ENCODE measurements around the gene POC5. TPM values are rescaled to one million over a fixed set of nuclear protein-coding genes. Genes with fewer than 3 reads are reported as not detected.

POC5 gene
- total RNA-seq, 2 donors from 2014 or later: 9.9 to 11.1 TPM

- no peak overlapping the region for H3K27ac Mint-ChIP-seq
- H3K4me1 Mint-ChIP-seq: no peaks in the 10 kb centered on the region
- no peaks in the 10 kb centered on the region for H3K9me3 ChIP-seq (ENCODE audit: control insufficient read depth, low read length, poor library complexity, severe bottlenecking)
- no peaks in the 10 kb centered on the region for H3K27me3 Mint-ChIP-seq
- H3K4me3 Mint-ChIP-seq: no peak overlapping the region
- H3K36me3 Mint-ChIP-seq (ENCODE audit: low read depth): peaks cover 2% of the 10 kb centered on the region
- DNase-seq (no peak), ATAC-seq (no peak)
These were observed 79.3 kb downstream of the POC5 start for GRCh38 chr5:75637949-75638348.

GRCh38 chr5:75632321-75632720 lies 84.9 kb downstream of the POC5 start:
- ATAC-seq: no peak
- H3K27ac Mint-ChIP-seq: no peak overlapping the region
- no peak for DNase-seq
- no peaks in the 10 kb centered on the region for H3K27me3 Mint-ChIP-seq
- no peak overlapping the region for H3K4me3 Mint-ChIP-seq
- H3K4me1 Mint-ChIP-seq: no peaks in the 10 kb centered on the region
- H3K36me3 Mint-ChIP-seq (ENCODE audit: low read depth): peaks cover 2% of the 10 kb centered on the region
- no peaks in the 10 kb centered on the region for H3K9me3 ChIP-seq (ENCODE audit: control insufficient read depth, low read length, poor library complexity, severe bottlenecking)

DNA sequence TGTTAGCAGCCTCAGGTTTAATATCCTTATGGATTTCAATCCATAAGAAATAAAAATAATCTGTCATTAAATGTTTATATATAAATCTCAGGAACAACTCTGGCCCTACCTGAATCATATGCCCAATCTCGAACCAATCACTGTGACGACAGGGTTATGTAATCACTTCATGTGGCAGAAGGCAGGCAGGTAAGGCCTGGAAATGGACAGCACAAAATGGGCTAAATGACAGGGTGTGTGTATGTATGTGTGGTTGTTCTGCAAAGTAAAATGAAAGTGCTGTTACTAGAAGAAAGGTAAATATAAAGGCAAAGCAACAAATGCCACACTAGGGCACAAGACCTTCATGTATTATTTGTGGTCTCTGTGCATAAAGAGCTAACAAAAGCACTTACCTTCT lies 86.4 kb downstream of the POC5 start:
- H3K9me3 ChIP-seq (ENCODE audit: control insufficient read depth, low read length, poor library complexity, severe bottlenecking): no peaks in the 10 kb centered on the region
- H3K4me1 Mint-ChIP-seq: no peaks in the 10 kb centered on the region
- H3K27ac Mint-ChIP-seq: no peak overlapping the region
- H3K36me3 Mint-ChIP-seq (ENCODE audit: low read depth): no peaks in the 10 kb centered on the region
- no peak overlapping the region for H3K4me3 Mint-ChIP-seq
- ATAC-seq: no peak
- DNase-seq: no peak
- no peaks in the 10 kb centered on the region for H3K27me3 Mint-ChIP-seq

DNA sequence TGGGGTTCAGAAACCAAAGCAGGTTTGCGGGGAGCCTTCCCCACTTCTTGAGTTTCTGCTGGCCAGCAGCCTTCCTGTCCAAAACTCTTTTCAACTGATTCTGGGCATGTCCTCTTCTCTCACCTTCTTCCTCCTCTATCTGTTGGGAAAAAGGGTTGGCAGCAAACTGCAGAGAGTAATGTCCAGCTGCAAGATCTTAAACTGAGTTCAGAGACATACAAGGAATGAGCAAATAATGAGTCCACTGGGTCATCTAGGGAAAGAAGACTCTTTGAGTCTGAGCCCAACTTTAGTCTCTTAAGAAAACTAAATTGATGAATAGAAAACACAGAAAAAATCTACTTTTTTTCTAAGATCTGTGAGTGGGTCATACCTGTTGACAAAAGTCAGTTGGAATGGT lies 89.4 kb downstream of the POC5 start:
- no peak overlapping the region for H3K4me3 Mint-ChIP-seq
- ATAC-seq (no peak), DNase-seq (no peak)
- no peaks in the 10 kb centered on the region for H3K9me3 ChIP-seq (ENCODE audit: control insufficient read depth, low read length, poor library complexity, severe bottlenecking)
- H3K27me3 Mint-ChIP-seq: no peaks in the 10 kb centered on the region
- no peak overlapping the region for H3K27ac Mint-ChIP-seq
- no peaks in the 10 kb centered on the region for H3K4me1 Mint-ChIP-seq
- no peaks in the 10 kb centered on the region for H3K36me3 Mint-ChIP-seq (ENCODE audit: low read depth)

DNA sequence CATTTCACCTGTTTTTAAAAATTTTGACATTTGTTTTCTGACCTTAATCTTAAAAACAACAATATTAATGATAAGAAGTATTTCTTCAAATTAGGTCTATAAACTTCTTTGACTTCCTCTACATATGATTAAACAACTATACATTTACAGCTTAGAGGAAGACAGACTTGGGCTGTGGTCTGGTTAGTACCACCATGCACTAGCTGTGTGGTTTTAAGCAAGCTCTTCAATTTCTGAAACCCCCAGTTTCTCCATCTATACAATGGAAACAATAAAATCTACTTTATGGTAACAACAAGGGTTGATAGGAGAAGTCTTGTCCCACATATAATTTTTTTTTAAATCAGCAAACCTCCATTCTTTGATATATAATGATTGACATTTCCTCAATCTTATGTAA lies 90.3 kb downstream of the POC5 start:
- H3K9me3 ChIP-seq (ENCODE audit: control insufficient read depth, low read length, poor library complexity, severe bottlenecking): no peaks in the 10 kb centered on the region
- no peaks in the 10 kb centered on the region for H3K4me1 Mint-ChIP-seq
- H3K4me3 Mint-ChIP-seq: no peak overlapping the region
- no peak overlapping the region for H3K27ac Mint-ChIP-seq
- no peak for DNase-seq
- no peaks in the 10 kb centered on the region for H3K27me3 Mint-ChIP-seq
- no peak for ATAC-seq
- H3K36me3 Mint-ChIP-seq (ENCODE audit: low read depth): no peaks in the 10 kb centered on the region

Other genes starting within 250 kb of the POC5 start
- gene CERT1, start 205.8 kb downstream of the POC5 start, total RNA-seq: 10 to 100 TPM; 29.9 to 37.2 TPM
- gene POLK, start 205.5 kb downstream of the POC5 start, total RNA-seq: 10 to 100 TPM; 18.8 to 23.4 TPM
- under 1 TPM; 0.42 to 0.57 TPM for gene ANKDD1B, start 106.0 kb downstream of the POC5 start, total RNA-seq